Measurements from ENCODE around the gene KLHDC1. TPM values are rescaled to one million over a fixed set of nuclear protein-coding genes. Genes with fewer than 3 reads are reported as not detected.

The KLHDC1 gene
- total and polyA plus RNA-seq, 4 donors: 0.36 to 4.1 (median 2.5) TPM

GRCh38 chr14:49659526-49660455, 33.1 kb upstream of the KLHDC1 start:
- Histone ChIP-seq H3K27ac (ENCODE audit: low read depth in 1 of 2, low read length in 2 of 2) (no peak overlapping the region), H3K9me3 (ENCODE audit: control insufficient read depth in 4 of 4, low read length in 3 of 4) (no peaks in the 10 kb centered on the region), H3K36me3 (ENCODE audit: control insufficient read depth in 4 of 4, insufficient read depth in 3 of 4, low read depth in 1 of 4, low read length in 3 of 4) (no peaks in the 10 kb centered on the region), H3K4me3 (ENCODE audit: low read depth in 1 of 3, low read length in 3 of 3) (no peak overlapping the region), H3K27me3 (ENCODE audit: control insufficient read depth in 4 of 4, insufficient read depth in 4 of 4, low read length in 3 of 4) (no peaks in the 10 kb centered on the region), H3K9ac (ENCODE audit: low read depth in 1 of 2, low read length in 2 of 2) (no peak overlapping the region), H3K4me1 (ENCODE audit: control insufficient read depth in 4 of 4, insufficient read depth in 4 of 4, low read length in 3 of 4) (peaks cover 0 to 3% (median 0%) of the 10 kb centered on the region in 4 donors)
- no peak for DNase-seq (ENCODE audit: low spot score)
- TF ChIP-seq RXRA (IDR thresholded peaks at IDR 0.05) (no peak), RAD21 (IDR thresholded peaks at IDR 0.05) (no peak), SP1 (IDR thresholded peaks at IDR 0.05) (no peak), NR2F2 (IDR thresholded peaks at IDR 0.05) (no peak), YY1 (IDR thresholded peaks at IDR 0.05) (no peak), HNF4G (IDR thresholded peaks at IDR 0.05) (no peak), FOXA2 (IDR thresholded peaks at IDR 0.05) (no peak), ATF3 (IDR thresholded peaks at IDR 0.05) (no peak), JUND (IDR thresholded peaks at IDR 0.05) (no peak), REST (IDR thresholded peaks at IDR 0.05) (no peak), TAF1 (conservative IDR thresholded peaks at IDR 0.05) (no peak), GABPA (IDR thresholded peaks at IDR 0.05 in 1 of 2, conservative IDR thresholded peaks at IDR 0.05 in 1 of 2) (no peak), CTCF (IDR thresholded peaks at IDR 0.05; ENCODE audit: low read depth, low read length, missing input control) (no peak), ZBTB33 (IDR thresholded peaks at IDR 0.05) (no peak), FOXA1 (IDR thresholded peaks at IDR 0.05) (no peak), MAX (IDR thresholded peaks at IDR 0.05) (no peak), HNF4A (conservative IDR thresholded peaks at IDR 0.05) (no peak)
- WGBS: 81% methylated on average over 2 of the region's 2 CpGs

Measured in liver (tissue), 9 donors.